GM18907 (cell line): ENCODE data around the gene DIS3L2.
"Not testable (repeated sequence)": the region's sequence is repeated elsewhere in the genome, so short reads cannot be mapped to it uniquely, and the experiment has no call there.

Experiments
- ATAC-seq: cut with Tn5 transposase; IDR thresholded peaks from one replicate; pipeline ENCODE4 v1.9.1; 2021; ENCODE audit warnings: mild to moderate bottlenecking, moderate library complexity; ENCODE audit not compliant: unreplicated experiment

Gene DIS3L2

GRCh38 chr2:231928481-231928880 lies 33.0 kb upstream of the DIS3L2 start:
- no peak for ATAC-seq

DNA sequence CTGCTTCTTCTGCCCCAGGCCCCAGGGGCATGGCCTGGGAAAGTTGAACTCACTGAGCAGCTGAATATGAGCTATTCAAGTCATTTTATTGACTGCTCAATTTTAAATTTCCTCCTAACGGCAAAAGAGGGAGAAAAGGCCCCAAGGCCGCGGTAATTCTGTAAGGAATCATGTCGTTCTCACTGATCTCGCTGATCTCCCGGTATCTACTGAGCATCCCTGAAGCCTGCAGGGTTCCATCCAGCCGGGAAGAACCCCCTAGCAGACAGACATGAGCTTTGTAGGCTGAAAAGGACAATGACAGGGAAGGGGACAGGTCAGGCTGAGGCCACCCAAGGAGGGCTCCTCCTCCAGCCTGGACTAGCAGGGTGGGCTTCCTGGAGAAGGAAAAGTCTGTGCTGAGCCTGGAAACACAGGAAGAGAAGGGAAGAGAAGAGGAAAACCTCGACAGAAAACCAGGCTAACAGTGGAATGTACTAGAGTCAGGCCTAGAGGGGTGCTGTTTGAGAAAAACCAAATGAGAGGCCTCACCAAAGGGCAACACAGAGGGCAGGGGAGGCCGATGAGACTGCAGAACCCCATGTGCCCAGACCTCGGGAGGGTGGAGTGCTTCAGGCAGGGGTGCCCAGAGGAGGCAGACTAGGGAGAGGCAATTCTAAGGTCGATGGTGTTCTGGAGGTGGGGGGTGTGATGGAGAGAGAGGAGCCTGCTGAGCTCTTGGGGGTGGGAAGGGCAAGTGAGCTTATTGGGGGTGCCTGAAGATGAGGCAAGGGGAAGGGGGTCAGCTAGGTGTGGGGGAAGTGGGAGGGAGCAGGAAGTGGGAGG lies 32.4 kb upstream of the DIS3L2 start:
- ATAC-seq, result no peak

- ATAC-seq, result no peak
Observed at GRCh38 chr2:231929961-231930592, 31.4 kb upstream of the DIS3L2 start.

- ATAC-seq, result no peak
Observed at GRCh38 chr2:231930593-231931281, 30.8 kb upstream of the DIS3L2 start.

- ATAC-seq, result no peak
Observed at GRCh38 chr2:231931481-231931915, 30.0 kb upstream of the DIS3L2 start.

DNA sequence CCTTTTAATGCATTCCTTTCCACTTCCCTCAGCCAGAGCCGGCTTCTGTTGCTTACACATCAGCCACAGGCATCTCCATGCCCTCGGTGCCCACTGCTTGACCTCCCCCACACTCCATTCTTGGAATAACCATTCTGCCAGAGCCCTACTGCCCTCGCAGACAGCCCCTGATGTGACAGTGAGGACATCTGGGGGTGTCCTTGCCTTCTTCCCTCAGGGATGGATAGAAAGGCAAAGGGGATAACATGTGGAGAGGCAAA lies 28.9 kb upstream of the DIS3L2 start:
- ATAC-seq, result no peak

DNA sequence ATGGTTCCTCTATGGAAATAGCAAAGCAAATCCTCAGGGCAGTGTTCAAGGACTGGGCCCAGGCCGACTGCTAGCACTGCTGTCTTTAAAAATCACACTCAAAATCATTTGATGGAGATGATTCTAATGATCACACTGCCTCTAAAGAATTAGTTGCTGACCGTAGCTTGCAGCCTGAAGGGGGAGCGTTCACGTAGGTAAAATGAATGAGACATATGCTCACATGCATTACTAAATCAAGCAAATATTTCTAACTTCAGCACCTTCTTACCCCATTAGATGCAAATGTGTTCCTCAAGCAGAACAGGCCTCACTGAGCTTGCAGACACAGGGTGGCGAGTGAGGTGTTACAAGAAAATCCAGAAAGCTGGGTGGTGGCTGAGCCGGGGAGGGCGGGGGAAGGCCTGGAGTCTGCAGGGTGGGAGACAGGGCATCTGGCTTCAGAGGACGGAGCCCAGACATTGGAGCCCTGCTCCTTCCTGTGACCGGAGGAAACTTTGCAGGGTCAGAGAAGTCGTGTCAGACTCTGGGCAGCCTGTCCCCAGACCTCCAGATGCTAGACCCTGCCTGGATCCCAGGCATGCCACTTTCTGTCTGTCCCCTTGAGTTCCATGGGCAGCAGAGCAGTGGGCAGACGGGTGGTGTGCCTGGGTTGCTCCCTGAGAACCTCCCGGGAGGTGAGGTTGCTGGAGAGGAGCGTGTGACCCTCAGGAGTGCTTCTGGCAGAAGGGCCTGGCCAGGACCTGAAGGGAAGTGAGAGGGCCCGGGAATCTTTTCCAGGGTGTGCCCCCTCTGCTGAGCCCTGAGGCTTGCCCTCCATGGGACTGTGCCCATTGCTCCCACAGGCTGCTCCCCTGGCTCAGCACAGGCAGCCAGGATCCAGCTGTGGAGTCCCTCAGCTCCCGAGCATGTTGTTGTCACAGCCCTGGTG lies 28.3 kb upstream of the DIS3L2 start:
- no peak for ATAC-seq

- no peak for ATAC-seq
Observed at GRCh38 chr2:231933916-231934401, 27.6 kb upstream of the DIS3L2 start.

DNA sequence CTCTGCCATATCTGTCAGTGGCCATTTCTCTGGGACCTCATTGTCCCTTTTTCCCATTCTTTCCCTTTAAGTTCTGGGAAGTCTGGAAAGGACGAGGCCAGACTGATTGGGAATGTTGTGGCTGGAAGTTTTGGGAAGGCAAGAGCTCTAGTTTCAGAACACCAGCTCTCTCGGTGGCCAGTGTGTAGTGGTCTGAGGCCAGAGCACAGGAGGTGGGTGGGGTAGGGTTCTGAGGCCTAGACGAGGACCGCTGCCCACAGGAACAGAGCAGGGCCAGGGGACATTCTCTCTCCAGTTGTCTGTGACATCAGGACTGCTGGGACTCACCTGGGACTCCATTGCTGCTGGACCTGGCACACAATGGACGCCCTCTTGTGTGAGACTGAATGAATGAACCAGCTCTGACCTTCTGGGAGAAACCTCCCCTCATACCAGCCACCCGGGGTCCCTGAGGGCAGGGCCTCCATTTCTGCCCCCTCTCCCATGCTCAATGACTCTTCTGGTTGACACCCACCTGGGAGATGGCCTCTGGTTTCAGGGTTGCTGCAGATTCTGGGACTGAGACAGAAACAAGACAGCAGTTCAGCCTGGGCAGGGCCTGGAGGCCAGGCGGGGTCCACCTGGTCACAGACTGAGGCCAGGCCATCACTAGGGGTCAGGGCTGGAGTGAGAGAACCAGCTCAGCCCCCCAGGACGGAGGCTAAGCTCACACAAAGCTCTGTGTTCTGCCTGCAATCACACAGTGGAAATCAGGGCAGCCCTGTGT lies 26.9 kb upstream of the DIS3L2 start:
- no peak for ATAC-seq

DNA sequence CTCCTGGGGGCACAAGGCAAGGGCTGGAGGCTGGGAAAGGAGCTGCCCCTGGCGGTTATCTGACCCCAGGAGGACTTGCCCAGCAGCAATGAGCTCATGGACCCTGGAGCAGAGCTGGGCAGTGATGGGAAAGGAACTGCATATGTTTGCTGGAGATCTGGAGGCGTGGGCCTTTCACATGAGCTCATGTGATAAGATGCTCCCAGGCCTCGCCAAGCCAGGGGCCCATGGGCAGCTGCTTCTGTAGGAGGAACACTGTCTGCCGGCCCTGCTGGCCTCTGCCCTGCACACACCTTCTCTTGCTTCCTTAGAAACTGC lies 26.3 kb upstream of the DIS3L2 start:
- ATAC-seq, result no peak

- no peak for ATAC-seq
Observed at GRCh38 chr2:231935815-231936214, 25.7 kb upstream of the DIS3L2 start.

- no peak for ATAC-seq
Observed at GRCh38 chr2:231936491-231936890, 25.0 kb upstream of the DIS3L2 start.

GRCh38 chr2:231937057-231937456 lies 24.5 kb upstream of the DIS3L2 start:
- ATAC-seq, result no peak

DNA sequence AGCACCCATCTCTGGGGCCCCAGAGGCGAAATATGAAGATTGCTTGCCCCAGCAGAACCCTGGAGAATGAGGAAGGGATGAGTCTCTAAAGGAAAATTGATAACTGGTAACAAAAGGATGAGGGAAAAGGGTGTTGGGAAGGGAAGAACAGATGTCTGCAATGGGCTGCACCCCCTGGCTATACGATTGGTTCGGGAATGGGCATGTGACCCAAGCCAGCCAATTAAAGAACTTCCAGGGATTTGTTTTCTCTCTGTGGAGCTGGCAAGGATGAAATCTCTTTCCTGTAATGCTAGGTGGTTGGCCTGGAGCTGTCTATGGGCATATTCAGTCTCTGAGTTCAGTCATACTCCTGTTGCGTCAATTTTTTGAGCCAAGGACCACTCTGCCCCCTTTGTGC lies 22.5 kb upstream of the DIS3L2 start:
- no peak for ATAC-seq

DNA sequence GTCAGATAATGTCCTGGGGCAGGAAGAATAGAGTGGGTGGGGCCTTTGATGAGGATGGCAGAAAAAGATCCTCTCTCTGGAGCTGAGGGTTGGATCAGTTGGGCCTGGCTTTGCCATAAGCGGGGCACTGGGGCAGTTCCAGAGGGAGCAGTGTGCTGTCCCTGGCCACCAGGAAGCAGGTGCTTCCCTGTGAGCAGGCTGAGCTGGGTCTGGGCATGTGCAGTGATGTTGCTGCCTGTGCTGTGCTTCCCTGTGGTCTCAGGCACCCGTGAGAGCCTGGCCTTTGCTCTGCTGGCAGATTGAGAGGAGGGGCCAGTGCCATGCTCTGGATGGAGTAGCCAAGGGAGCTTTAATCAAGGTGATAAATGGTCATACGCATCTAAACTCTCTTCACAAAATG lies 20.7 kb upstream of the DIS3L2 start:
- ATAC-seq, result no peak

- no peak for ATAC-seq
Observed at GRCh38 chr2:231941673-231942072, 19.8 kb upstream of the DIS3L2 start.

DNA sequence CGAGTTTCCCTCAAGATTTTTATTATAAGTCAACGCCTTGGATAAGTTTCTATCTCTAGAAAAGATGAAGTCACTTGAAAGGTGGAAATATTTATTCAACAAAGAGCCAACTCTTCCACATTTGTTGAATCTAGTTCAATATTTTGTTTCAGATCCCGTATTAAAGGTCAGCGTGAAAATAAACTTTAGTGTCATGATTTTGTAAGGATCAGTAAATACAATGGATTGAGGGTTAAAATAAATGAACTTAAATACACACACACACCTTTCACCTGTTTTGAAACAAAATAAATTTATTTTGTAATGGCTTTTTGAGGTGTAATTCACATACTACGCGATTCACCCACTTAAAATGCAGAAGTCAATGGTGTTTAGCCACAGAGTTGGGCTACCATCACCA lies 19.3 kb upstream of the DIS3L2 start:
- no peak for ATAC-seq

GRCh38 chr2:231946241-231946814 lies 15.2 kb upstream of the DIS3L2 start:
- ATAC-seq, result no peak

DNA sequence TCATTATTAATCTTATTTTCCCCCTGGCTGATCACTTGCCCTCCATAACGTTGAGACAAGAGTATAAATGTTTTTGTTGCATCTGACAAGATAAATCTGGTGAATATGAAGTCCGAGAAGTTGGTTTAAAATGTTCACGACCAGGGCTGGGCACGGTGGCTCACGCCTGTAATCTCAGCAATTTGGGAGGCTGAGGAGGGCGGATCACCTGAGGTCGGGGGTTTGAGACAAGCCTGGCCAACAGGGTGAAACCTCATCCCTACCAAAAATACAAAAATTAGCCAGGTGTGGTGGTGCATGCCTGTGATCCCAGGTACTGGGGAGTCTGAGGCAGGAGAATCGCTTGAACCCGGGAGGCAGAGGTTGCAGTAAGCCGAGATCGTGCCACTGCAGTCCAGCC lies 14.4 kb upstream of the DIS3L2 start:
- not testable (repeated sequence) for ATAC-seq

GRCh38 chr2:231947694-231948093 lies 13.8 kb upstream of the DIS3L2 start:
- no peak for ATAC-seq
